ENCODE results near the gene CEMIP2. TPM values are rescaled to one million over a fixed set of nuclear protein-coding genes. Genes with fewer than 3 reads are reported as not detected.

Gene CEMIP2
- total and polyA plus RNA-seq, 4 donors: 18.8 to 123 (median 38.6) TPM

- TF ChIP-seq EGR1 (IDR thresholded peaks at IDR 0.05; ENCODE audit: low read depth in 2 of 2): no peak
Measured at GRCh38 chr9:71752928-71753327, 15.4 kb downstream of the CEMIP2 start (continued).

GRCh38 chr9:71752352-71752751 lies 16.0 kb downstream of the CEMIP2 start:
- WGBS: 65% methylated on average over 1 of the region's 1 CpG
- Histone ChIP-seq H3K9ac (ENCODE audit: low read depth in 1 of 2, low read length in 2 of 2) (no peak overlapping the region), H3K27me3 (ENCODE audit: control insufficient read depth in 4 of 4, insufficient read depth in 4 of 4, low read length in 3 of 4) (no peaks in the 10 kb centered on the region), H3K36me3 (ENCODE audit: control insufficient read depth in 4 of 4, insufficient read depth in 3 of 4, low read depth in 1 of 4, low read length in 3 of 4) (peaks cover 0 to 23% (median 17%) of the 10 kb centered on the region in 4 donors), H3K4me1 (ENCODE audit: control insufficient read depth in 4 of 4, insufficient read depth in 4 of 4, low read length in 3 of 4) (peaks cover 8 to 26% (median 11%) of the 10 kb centered on the region in 4 donors), H3K9me3 (ENCODE audit: control insufficient read depth in 4 of 4, low read length in 3 of 4) (no peaks in the 10 kb centered on the region), H3K4me3 (ENCODE audit: low read depth in 1 of 3, low read length in 3 of 3) (no peak overlapping the region), H3K27ac (ENCODE audit: low read depth in 1 of 2, low read length in 2 of 2) (no peak overlapping the region)
- TF ChIP-seq RAD21 (IDR thresholded peaks at IDR 0.05) (no peak), HNF4G (IDR thresholded peaks at IDR 0.05) (no peak)
- no peak for DNase-seq (ENCODE audit: low spot score)

- Histone ChIP-seq H3K4me3 (ENCODE audit: low read depth in 1 of 3, low read length in 3 of 3) (no peak overlapping the region), H3K27ac (ENCODE audit: low read depth in 1 of 2, low read length in 2 of 2) (no peak overlapping the region), H3K9me3 (ENCODE audit: control insufficient read depth in 4 of 4, low read length in 3 of 4) (no peaks in the 10 kb centered on the region), H3K36me3 (ENCODE audit: control insufficient read depth in 4 of 4, insufficient read depth in 3 of 4, low read depth in 1 of 4, low read length in 3 of 4) (peaks cover 0 to 50% (median 39%) of the 10 kb centered on the region in 4 donors), H3K9ac (ENCODE audit: low read depth in 1 of 2, low read length in 2 of 2) (no peak overlapping the region), H3K4me1 (ENCODE audit: control insufficient read depth in 4 of 4, insufficient read depth in 4 of 4, low read length in 3 of 4) (peaks cover 0 to 20% (median 4%) of the 10 kb centered on the region in 4 donors), H3K27me3 (ENCODE audit: control insufficient read depth in 4 of 4, insufficient read depth in 4 of 4, low read length in 3 of 4) (no peaks in the 10 kb centered on the region)
- TF ChIP-seq RXRA (IDR thresholded peaks at IDR 0.05) (no peak), EGR1 (IDR thresholded peaks at IDR 0.05; ENCODE audit: low read depth in 2 of 2) (no peak), YY1 (IDR thresholded peaks at IDR 0.05) (no peak), FOXA1 (IDR thresholded peaks at IDR 0.05) (no peak), CTCF (IDR thresholded peaks at IDR 0.05; ENCODE audit: low read depth, low read length, missing input control) (no peak), REST (IDR thresholded peaks at IDR 0.05) (no peak), GABPA (IDR thresholded peaks at IDR 0.05 in 1 of 2, conservative IDR thresholded peaks at IDR 0.05 in 1 of 2) (no peak), NR2F2 (IDR thresholded peaks at IDR 0.05) (no peak), MAX (IDR thresholded peaks at IDR 0.05) (no peak), RAD21 (IDR thresholded peaks at IDR 0.05) (no peak), HNF4G (IDR thresholded peaks at IDR 0.05) (no peak), ZBTB33 (IDR thresholded peaks at IDR 0.05) (no peak), TAF1 (conservative IDR thresholded peaks at IDR 0.05) (no peak), SP1 (IDR thresholded peaks at IDR 0.05) (no peak), HNF4A (conservative IDR thresholded peaks at IDR 0.05) (no peak), ATF3 (IDR thresholded peaks at IDR 0.05) (no peak), FOXA2 (IDR thresholded peaks at IDR 0.05) (no peak), JUND (IDR thresholded peaks at IDR 0.05) (no peak)
- 73% methylated on average over 1 of the region's 1 CpG for WGBS
- DNase-seq (ENCODE audit: low spot score): no peak
Measured at GRCh38 chr9:71748280-71748743, 20.0 kb downstream of the CEMIP2 start.

Measured in liver (tissue), 9 donors.